HG03378 (cell line): ENCODE data around the gene PCBD1.

ENCODE experiments used
- ATAC-seq: cut with Tn5 transposase; IDR thresholded peaks from one replicate; pipeline ENCODE4 v1.9.1; 2021; ENCODE audit warnings: mild to moderate bottlenecking, moderate library complexity; ENCODE audit not compliant: unreplicated experiment

The PCBD1 gene

DNA sequence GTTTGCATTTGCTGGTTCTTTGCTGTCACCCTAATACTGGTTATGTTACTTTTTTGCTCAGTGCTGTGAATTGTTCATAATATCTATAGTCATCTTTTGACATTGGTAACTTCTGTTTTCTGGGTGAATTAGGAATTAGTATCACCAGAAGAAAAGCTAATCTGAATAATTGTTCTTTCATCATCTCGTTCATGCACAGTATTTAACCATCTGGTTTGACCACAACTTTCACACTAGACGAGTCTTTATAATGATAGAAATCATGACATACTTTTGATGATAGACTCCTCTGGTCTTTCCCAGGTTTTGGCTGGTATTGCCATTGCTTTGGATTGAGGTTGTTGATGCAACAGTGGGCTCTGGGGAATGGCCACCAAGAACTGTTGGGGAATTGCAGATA lies 47.5 kb downstream of the PCBD1 start:
- no peak for ATAC-seq

DNA sequence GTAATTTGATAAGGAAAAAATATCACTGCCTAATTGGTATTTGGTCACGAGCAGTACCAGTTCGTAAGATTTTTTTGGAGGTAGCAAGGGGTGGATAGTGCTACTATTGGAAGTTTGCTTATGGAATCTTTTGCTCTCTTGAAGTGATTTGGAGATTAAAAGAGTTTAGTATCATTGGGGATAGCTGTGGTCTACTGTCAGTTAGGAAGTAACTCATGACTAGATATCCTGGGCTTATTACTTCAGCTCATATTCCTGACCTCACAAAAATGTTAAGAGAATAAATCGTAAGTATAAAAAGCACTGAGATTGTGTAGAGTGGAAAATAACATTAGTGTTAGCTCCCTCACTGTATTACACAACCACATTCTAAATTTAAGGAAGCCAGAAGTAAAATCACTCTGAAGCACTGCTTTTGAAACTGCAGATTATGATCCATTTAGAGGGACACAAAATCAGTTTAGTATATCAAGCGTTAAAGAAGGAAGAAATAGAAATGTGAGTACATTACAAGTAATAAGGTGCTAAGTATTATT lies 50.0 kb downstream of the PCBD1 start:
- ATAC-seq = no peak

DNA sequence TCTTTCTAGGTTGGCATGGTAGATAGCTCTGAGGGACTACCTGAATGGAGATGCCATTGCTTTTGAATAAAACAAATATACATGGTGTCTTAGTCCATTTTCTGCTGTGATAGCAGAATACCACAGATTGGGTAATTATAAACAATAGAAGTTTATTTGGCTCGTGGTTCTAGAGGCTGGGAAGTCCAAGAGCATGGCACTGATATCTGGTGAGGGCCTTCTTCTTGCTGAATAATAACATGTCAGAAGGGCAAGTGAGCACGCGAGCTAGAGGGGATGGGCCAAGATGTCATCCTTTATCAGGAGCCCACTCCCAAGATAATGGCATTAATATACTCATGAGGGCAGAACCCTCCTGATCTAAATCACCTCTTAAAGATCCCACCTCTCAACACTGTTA lies 50.7 kb downstream of the PCBD1 start:
- no peak for ATAC-seq

DNA sequence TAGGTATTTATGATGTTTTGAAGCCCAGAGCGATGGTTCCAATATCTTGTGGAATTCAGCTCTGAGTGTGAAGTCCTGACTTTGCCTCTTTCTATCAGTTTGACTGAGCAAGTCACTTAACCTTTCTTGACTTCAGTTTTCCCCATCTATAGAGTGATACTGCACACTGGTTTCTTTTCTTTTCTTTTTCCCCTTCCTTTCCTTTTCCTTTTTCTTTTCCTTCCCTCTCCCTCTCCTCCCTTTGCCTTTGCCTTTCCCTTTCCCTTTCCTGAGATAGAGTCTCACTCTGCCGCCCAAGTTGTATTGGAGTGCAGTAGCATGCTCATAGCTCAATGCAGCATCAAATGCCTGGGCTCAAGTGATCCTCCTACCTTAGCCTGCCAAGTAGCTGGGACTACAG lies 52.0 kb downstream of the PCBD1 start:
- no peak for ATAC-seq

DNA sequence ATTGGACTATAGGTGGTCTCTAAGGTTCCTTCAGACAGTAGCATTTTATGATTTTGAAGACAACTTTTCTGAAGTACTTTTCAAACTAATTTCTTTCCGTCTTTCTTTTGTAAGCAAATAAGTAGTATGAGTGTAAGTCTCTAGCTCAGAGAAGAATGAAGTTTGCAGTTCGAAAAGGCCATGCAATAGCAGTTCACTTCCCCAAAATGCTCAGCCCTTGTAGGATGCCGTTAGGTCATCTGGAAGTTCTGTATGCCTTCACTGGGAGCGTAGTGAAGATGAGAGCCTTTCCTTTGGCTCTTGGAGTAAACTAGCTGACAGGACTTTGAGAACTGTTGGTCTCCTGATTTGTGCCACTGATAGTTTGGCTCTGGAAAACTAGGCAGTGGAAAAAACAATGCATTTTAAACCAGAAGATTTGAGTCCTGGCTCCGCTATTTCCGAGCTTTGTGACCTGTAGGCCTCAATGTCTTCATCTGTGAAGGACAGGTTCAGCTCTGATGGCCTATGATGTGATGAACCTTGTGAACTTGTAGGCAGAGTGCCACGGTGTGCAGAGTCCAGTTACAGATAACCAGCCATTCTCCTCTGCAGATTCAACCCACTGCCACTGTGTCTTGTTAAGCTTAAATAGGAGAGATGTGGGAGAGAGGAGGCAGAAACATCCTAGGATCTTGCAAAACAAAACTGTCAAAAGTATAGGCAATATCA lies 53.8 kb downstream of the PCBD1 start:
- no peak for ATAC-seq

DNA sequence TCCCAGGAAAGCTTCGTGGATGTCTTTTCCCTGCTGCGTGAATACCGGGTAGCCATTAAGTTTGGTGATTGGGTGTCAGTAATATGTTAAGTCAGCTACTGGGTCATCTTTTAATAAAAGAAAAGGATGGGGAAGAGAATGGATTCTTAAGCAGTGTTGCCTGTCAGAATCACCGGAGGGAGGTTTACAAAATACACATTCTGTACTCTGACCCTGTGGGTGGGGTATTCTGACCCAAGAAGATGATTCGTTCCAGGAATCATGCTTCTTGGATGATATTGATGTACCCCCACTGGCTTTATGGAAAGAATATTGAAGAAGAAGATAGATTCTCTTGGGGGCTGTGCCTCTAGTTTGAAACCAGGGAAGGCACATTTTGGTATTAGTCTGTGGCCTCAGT lies 54.3 kb downstream of the PCBD1 start:
- ATAC-seq = no peak

DNA sequence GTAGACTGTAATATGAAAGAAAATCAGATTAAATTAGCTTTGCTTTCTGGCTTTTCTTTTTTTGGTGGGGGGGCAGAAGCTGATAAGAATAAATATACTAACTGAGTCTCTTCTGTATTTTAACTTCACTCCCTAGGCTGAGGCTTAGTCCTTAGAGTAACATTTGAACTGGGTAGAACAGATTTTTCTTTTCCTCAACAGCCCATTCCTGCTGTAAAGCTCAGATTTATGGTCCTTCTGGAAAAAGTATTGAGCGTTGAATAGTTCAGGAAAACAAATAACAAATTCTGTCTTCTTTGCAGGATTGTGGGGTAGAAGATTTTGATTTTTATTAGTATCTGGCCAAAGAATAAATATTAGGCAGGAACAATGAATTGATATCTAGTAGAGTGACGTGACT lies 54.8 kb downstream of the PCBD1 start:
- no peak for ATAC-seq
